ENCODE measurements around the gene BEST4. TPM values are rescaled to one million over a fixed set of nuclear protein-coding genes. Genes with fewer than 3 reads are reported as not detected.

The BEST4 gene
- total and polyA plus RNA-seq, 2 of the 13 experiments (the other 11 are each of a cell fraction or from before 2014, with no cell fraction given), result 0.77 to 1.4 TPM

- intact Hi-C loops (cut with micrococcal nuclease; ENCODE audit: unreplicated experiment), result no loop called here
- Histone ChIP-seq H3K27ac (ENCODE audit: extremely low read length, insufficient read depth, low read length) (no peak overlapping the region), H3K79me2 (ENCODE audit: insufficient read depth, low read length) (peaks cover 17% of the 10 kb centered on the region), H3K27me3 (ENCODE audit: control insufficient read depth in 1 of 2, insufficient read depth in 2 of 2, low read length in 2 of 2) (no peaks in the 10 kb centered on the region), H3K36me3 (replicated peaks in 1 of 2; ENCODE audit: control insufficient read depth in 1 of 2, insufficient read depth in 2 of 2, low read length in 2 of 2) (peaks cover 6 to 38% of the 10 kb centered on the region in 2 experiments; a peak in 4 of 5 replicates), H3K4me3 (replicated peaks in 1 of 3; ENCODE audit: insufficient read depth in 1 of 3, low read depth in 2 of 3, low read length in 3 of 3) (peak overlapping the region; percentile 27 to 60 (median 45); a peak in 4 of 6 replicates), H3K9ac (ENCODE audit: insufficient read depth, low read depth, low read length) (peak overlapping the region; percentile 47; the same call in 1 of the 2 replicates), H2AFZ (ENCODE audit: low read length) (no peak overlapping the region), H3K9me3 (ENCODE audit: low read length) (no peaks in the 10 kb centered on the region), H3K4me2 (ENCODE audit: low read depth, low read length) (peak overlapping the region; percentile 97), H3K4me1 (ENCODE audit: insufficient read depth, low read length) (peaks cover 56% of the 10 kb centered on the region), H4K20me1 (ENCODE audit: insufficient read depth, low read length) (0 out of 2 replicates have a peak, but pooled peaks cover 7% of the 10 kb centered on the region)
- in situ Hi-C loops (cut with HindIII; ENCODE audit: extremely low pct_ligation_motif_present, low pct_unique_long_range_greater_than_20kb), result no loop called here
- ChIA-PET POLR2A (interaction anchor here (1.0 to 6.7 kb wide), 6 partner anchors 8 to 72 kb away, joined by 4 to 237 read pairs (median 50); partner anchors contain the start of genes BTBD19 and DYNLT4), CTCF (ENCODE audit: low intra/inter-chr PET ratio, low total read pairs) (no interaction called here)
- WGBS (ENCODE audit: low lambda C conversion rate), result 89% methylated on average over 9 of the region's 13 CpGs
- ATAC-seq, result no peak
- no peak for DNase-seq (ENCODE audit: low spot score)
- no peak for FAIRE-seq
- TF ChIP-seq ZFP91 (CRISPR knock-in tag; IDR thresholded peaks at IDR 0.05; ENCODE audit: borderline replicate concordance) (0 out of 2 replicates have a peak, but pooled peaks have one; percentile 2), ZNF549 (CRISPR knock-in tag; IDR thresholded peaks at IDR 0.05) (no peak)
- no TSS peak for BruUV-seq (replicated peaks)
Measured at GRCh38 chr1:44801491-44802305, 13.7 kb upstream of the BEST4 start.

All from HepG2 (cell line).